Activated CD8-positive, alpha-beta T cell treated with anti-CD3 and anti-CD28 coated beads for 36 hours (primary cell): ENCODE data around the gene POLR2L. TPM values are rescaled to one million over a fixed set of nuclear protein-coding genes. Genes with fewer than 3 reads are reported as not detected.

ENCODE experiments used
- ATAC-seq: fragments of 200-7000 bp; cut with Tn5 transposase; one replicate; pipeline ENCODE4 v1.10.0; 2021; ENCODE audit warnings: mild to moderate bottlenecking, moderate library complexity
- CTCF ChIA-PET: fragments of 350-600 bp; sonication (Branson Sonifier 250); formaldehyde crosslinking; loops from one replicate; lab custom pipeline; 2021; ENCODE audit warnings: antibody characterized with exemption; lab: Charles Lee
- POLR2A ChIA-PET: fragments of 350-600 bp; sonication (Branson Sonifier 250); formaldehyde crosslinking; loops from one replicate; lab custom pipeline; 2021; ENCODE audit warnings: antibody characterized with exemption; lab: Charles Lee
- DNase-seq: peaks from one replicate; pipeline ENCODE4 v3.0.0-alpha.2; 2020
- H3K27ac Mint-ChIP-seq: one replicate; pipeline ENCODE4 v1.8.0; 2021; ENCODE audit warnings: mild to moderate bottlenecking, mixed read lengths
- H3K27me3 Mint-ChIP-seq: one replicate; pipeline ENCODE4 v1.8.0; 2021; ENCODE audit warnings: mixed read lengths
- H3K36me3 Mint-ChIP-seq: one replicate; pipeline ENCODE4 v1.8.0; 2021; ENCODE audit warnings: low read depth, mixed read lengths
- H3K4me1 Mint-ChIP-seq: one replicate; pipeline ENCODE4 v1.8.0; 2021; ENCODE audit warnings: low read depth, mixed read lengths
- H3K4me3 Mint-ChIP-seq: one replicate; pipeline ENCODE4 v1.8.0; 2021; ENCODE audit warnings: mild to moderate bottlenecking, moderate library complexity, mixed read lengths
- H3K9me3 Mint-ChIP-seq: one replicate; pipeline ENCODE4 v1.8.0; 2021; ENCODE audit warnings: mixed read lengths
- CTCF ChIP-seq: fragments of 200-600 bp; IDR thresholded peaks from one replicate; pipeline ENCODE4 v1.8.0; 2022; ENCODE audit warnings: antibody characterized with exemption, mild to moderate bottlenecking
- intact Hi-C: fragments of 100-400 bp; cut with micrococcal nuclease; formaldehyde crosslinking; loops from one replicate; pipeline ENCODE4 v1.10.0; 2022
- total RNA-seq, 2 experiments: library from RNA; stranded (reverse); gene quantifications; one replicate each; pipeline ENCODE4 v1.2.3, GENCODE V29; 2021

Gene POLR2L
- total RNA-seq, 2 experiments from 2014 or later = 83.0 to 89.2 TPM

DNA sequence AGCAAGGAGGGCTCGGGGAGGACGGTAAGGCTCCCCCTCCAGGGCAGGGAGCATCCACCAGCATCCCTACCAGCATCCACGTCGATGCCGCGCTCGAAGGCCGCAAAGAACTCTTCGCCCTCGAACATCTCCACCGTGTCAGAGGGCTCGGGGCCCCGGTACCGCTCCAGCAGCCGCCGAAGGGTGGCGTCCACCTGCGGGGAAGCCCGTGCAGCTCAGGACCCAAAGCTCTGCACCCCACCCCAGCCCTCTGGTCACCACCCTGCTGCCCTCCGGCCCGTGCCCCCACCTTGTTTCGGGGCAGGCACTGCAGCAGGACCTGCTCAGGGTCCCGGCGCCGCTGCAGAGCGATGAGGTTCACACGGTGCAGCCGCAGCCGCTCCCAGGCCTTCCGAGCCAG is 41.9 kb downstream of the POLR2L start:
- Mint-ChIP-seq H3K4me3 (no peak overlapping the region), H3K4me1 (peaks cover 8% of the 10 kb centered on the region), H3K36me3 (peaks cover 2% of the 10 kb centered on the region), H3K9me3 (no peaks in the 10 kb centered on the region), H3K27me3 (no peaks in the 10 kb centered on the region), H3K27ac (no peak overlapping the region)
- CTCF ChIA-PET = no interaction called here
- POLR2A ChIA-PET = interaction anchor here (0.7 to 1.8 kb wide), 4 partner anchors 8 to 20 kb away, joined by 3 to 9 read pairs (median 4); no protein-coding TSS in a partner anchor
- DNase-seq (no peak), ATAC-seq (no peak)
- intact Hi-C loops = no loop called here
- TF ChIP-seq CTCF = no peak

DNA sequence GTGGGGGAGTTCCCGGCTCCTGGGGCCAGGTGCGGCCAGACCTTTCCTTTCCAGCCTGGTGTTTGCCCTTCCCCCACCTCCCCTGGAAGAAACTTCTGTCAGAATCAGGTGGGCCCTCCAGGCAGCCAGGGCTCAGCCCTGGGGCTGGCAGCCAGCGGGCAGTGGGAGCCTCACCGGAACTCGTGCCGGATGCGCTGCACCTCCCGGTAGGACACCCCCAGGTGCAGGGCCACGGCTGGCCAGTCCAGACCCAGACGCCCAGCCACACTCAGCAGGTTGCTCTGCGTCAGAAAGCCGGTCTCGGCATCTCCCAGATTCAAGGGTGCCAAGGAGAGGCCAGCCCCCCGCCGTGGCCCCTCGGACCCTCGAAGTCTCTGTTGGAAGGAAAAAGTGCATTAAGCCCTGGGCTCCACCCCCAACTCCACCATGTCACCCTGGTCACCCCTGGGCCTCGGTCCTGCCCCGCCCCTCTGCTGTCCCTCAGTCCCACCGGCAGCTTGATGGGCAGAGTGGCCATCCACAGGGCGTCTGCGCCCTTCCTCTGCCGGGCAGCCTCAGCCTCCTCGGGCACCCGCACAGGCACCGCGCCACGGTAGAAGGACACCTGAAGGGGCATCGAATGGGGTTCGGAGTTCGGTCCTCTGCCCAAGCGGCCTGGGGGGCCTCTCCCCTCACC is 42.5 kb downstream of the POLR2L start:
- H3K27me3 Mint-ChIP-seq = no peaks in the 10 kb centered on the region
- DNase-seq (no peak), ATAC-seq (no peak)
- peaks cover 2% of the 10 kb centered on the region for H3K36me3 Mint-ChIP-seq
- ChIA-PET CTCF (no interaction called here), POLR2A (interaction anchor here (0.7 to 1.8 kb wide), 6 partner anchors 8 to 14 kb away, joined by 3 to 9 read pairs (median 4); partner anchors contain the start of gene RPLP2)
- TF ChIP-seq CTCF = no peak
- peaks cover 12% of the 10 kb centered on the region for H3K4me1 Mint-ChIP-seq
- H3K4me3 Mint-ChIP-seq = no peak overlapping the region
- H3K27ac Mint-ChIP-seq = no peak overlapping the region
- intact Hi-C loops = no loop called here
- no peaks in the 10 kb centered on the region for H3K9me3 Mint-ChIP-seq

- peak; percentile 89 for TF ChIP-seq CTCF
- H3K27me3 Mint-ChIP-seq = no peaks in the 10 kb centered on the region
- H3K4me3 Mint-ChIP-seq = peak within 1 kb of the TSS; percentile 77
- peaks cover 14% of the 10 kb centered on the region for H3K4me1 Mint-ChIP-seq
- intact Hi-C loops = no loop called here
- peaks cover 9% of the 10 kb centered on the region for H3K36me3 Mint-ChIP-seq
- DNase-seq (peak; percentile 87), ATAC-seq (peak; percentile 64)
- H3K27ac Mint-ChIP-seq = peak within 1 kb of the TSS; percentile 80
- no peaks in the 10 kb centered on the region for H3K9me3 Mint-ChIP-seq
- POLR2A ChIA-PET = interaction anchor here (0.7 to 1.5 kb wide), 4 partner anchors 12 to 23 kb away, joined by 4 to 8 read pairs (median 4); partner anchors contain the start of gene RPLP2
- CTCF ChIA-PET = interaction anchor here (2.3 kb wide), 1 partner anchor 11 kb away, joined by 7 read pairs; the partner anchor contains the start of gene RPLP2
Measured at GRCh38 chr11:798093-798713, 44.1 kb downstream of the POLR2L start, which contains the start of gene SLC25A22. Gene SLC25A22 (minus strand): TSS chr11:798281. CDS start chr11:795006, 3,275 bp downstream.

DNA sequence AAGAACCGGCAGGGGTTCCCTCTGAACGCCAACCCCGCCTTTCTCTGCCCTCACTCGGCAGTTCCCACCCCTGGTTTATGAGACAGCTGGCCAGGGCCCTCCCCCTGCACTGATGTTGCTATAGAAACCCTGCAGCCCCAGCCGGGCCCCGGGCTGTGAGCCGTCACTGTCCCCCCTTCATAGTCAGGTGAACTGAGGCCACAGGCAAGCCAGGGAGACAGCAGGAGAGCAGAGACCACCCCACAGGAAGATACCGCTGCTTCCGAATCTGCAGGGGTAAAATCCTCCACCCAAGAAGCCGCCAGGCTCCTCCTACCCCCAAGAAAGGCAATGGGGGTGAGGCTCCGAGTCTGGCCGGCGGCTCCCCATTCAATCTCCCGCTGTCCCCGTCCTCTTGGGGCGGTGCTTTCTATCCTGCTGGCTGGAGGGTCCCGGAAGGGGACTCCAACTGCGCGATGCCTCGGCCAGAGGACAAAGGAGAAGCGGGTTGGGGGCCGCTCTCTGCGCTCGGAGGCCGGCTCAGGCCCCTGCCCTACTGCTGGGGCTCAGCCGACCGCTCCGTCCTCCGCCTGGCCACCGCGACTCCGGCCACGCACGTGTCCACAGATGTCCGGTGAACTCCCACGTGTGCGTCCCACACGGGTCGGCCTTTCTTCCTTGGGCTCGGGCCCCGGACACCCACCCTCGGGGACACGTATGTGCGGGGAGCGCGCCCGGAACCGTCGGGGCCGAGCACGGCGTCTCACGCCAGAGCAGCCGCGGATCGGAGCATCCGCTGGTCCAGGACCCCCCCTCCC is 44.8 kb downstream of the POLR2L start:
- ChIA-PET POLR2A (interaction anchor here (0.7 to 1.8 kb wide), 9 partner anchors 9 to 261 kb away, joined by 3 to 14 read pairs (median 4); partner anchors contain the start of genes PNPLA2, POLR2L, RPLP2 and TSPAN4), CTCF (interaction anchor here (0.7 to 2.3 kb wide), 5 partner anchors 12 to 279 kb away, joined by 3 to 7 read pairs (median 3); partner anchors contain the start of gene RPLP2)
- Mint-ChIP-seq H3K27me3 (no peaks in the 10 kb centered on the region), H3K27ac (peak overlapping the region; percentile 80), H3K9me3 (no peaks in the 10 kb centered on the region), H3K36me3 (peaks cover 9% of the 10 kb centered on the region), H3K4me3 (peak overlapping the region; percentile 77), H3K4me1 (peaks cover 14% of the 10 kb centered on the region)
- ATAC-seq = peak; percentile 62
- no peak for TF ChIP-seq CTCF
- peak; percentile 93 for DNase-seq
- intact Hi-C loops = no loop called here
